Measurements from ENCODE around the gene TMCO5A.
"Not testable (repeated sequence)": the region's sequence is repeated elsewhere in the genome, so short reads cannot be mapped to it uniquely, and the experiment has no call there.

TMCO5A gene

GRCh38 chr15:37934340-37934739 lies at the start of gene TMCO5A:
Gene TMCO5A (plus strand): TSS chr15:37934640. CDS start chr15:37936324, 1,684 bp downstream.
- no peak for DNase-seq (ENCODE audit: low read depth)

- no peak for DNase-seq (ENCODE audit: low read depth)
Measured at GRCh38 chr15:37885651-37886050, 48.8 kb upstream of the TMCO5A start.

- no peak for DNase-seq (ENCODE audit: low read depth)
Measured at GRCh38 chr15:37888356-37888755, 46.1 kb upstream of the TMCO5A start.

GRCh38 chr15:37891766-37892368 lies 42.6 kb upstream of the TMCO5A start:
- DNase-seq (ENCODE audit: low read depth) = no peak

GRCh38 chr15:37893309-37893708 lies 41.1 kb upstream of the TMCO5A start:
- DNase-seq (ENCODE audit: low read depth) = no peak

GRCh38 chr15:37898362-37898761 lies 36.1 kb upstream of the TMCO5A start:
- no peak for DNase-seq (ENCODE audit: low read depth)

- DNase-seq (ENCODE audit: low read depth) = no peak
Measured at GRCh38 chr15:37900326-37901221, 33.9 kb upstream of the TMCO5A start.

- no peak for DNase-seq (ENCODE audit: low read depth)
Measured at GRCh38 chr15:37902126-37902525, 32.3 kb upstream of the TMCO5A start.

GRCh38 chr15:37903919-37904625 lies 30.4 kb upstream of the TMCO5A start:
- DNase-seq (ENCODE audit: low read depth) = no peak

GRCh38 chr15:37907136-37907535 lies 27.3 kb upstream of the TMCO5A start:
- no peak for DNase-seq (ENCODE audit: low read depth)

- DNase-seq (ENCODE audit: low read depth) = no peak
Measured at GRCh38 chr15:37921527-37922385, 12.7 kb upstream of the TMCO5A start.

GRCh38 chr15:37926136-37926535 lies 8.3 kb upstream of the TMCO5A start:
- DNase-seq (ENCODE audit: low read depth) = no peak

- no peak for DNase-seq (ENCODE audit: low read depth)
Measured at GRCh38 chr15:37929238-37929637, 5.2 kb upstream of the TMCO5A start.

GRCh38 chr15:37931321-37931720 lies 3.1 kb upstream of the TMCO5A start:
- no peak for DNase-seq (ENCODE audit: low read depth)

- no peak for DNase-seq (ENCODE audit: low read depth)
Measured at GRCh38 chr15:37931868-37932267, 2.6 kb upstream of the TMCO5A start.

GRCh38 chr15:37932549-37932948 lies 1.9 kb upstream of the TMCO5A start:
- no peak for DNase-seq (ENCODE audit: low read depth)

GRCh38 chr15:37933666-37934065 lies 774 bp upstream of the TMCO5A start:
- no peak for DNase-seq (ENCODE audit: low read depth)

GRCh38 chr15:37940876-37941275 lies 6.4 kb downstream of the TMCO5A start:
- no peak for DNase-seq (ENCODE audit: low read depth)

- DNase-seq (ENCODE audit: low read depth) = no peak
Measured at GRCh38 chr15:37941779-37942178, 7.3 kb downstream of the TMCO5A start.

GRCh38 chr15:37951999-37952398 lies 17.6 kb downstream of the TMCO5A start:
- DNase-seq (ENCODE audit: low read depth) = no peak

- DNase-seq (ENCODE audit: low read depth) = not testable (repeated sequence)
Measured at GRCh38 chr15:37960742-37961141, 26.3 kb downstream of the TMCO5A start.

GRCh38 chr15:37967788-37968187 lies 33.3 kb downstream of the TMCO5A start:
- no peak for DNase-seq (ENCODE audit: low read depth)

Data from stimulated activated CD8-positive, alpha-beta memory T cell treated with anti-CD3 and anti-CD28 coated beads, Interleukin-15, amount 100 ng/mL, for 1 hour (primary cell).